ENCODE data around the gene ZNF416.
A peak's percentile ranks its signal among the peaks of the same experiment; 100 is the strongest.

The ZNF416 gene

GRCh38 chr19:57559008-57559403 lies 19.7 kb downstream of the ZNF416 start:
- DNase-seq (ENCODE audit: low read depth in 3 of 3), result no peak

- no peak for DNase-seq (ENCODE audit: low read depth in 3 of 3)
Observed at GRCh38 chr19:57558525-57558924, 20.2 kb downstream of the ZNF416 start.

- DNase-seq (ENCODE audit: low read depth in 3 of 3), result no peak
Observed at GRCh38 chr19:57557659-57558058, 21.1 kb downstream of the ZNF416 start.

- no peak for DNase-seq (ENCODE audit: low read depth in 3 of 3)
Observed at GRCh38 chr19:57552432-57552831, 26.3 kb downstream of the ZNF416 start.

GRCh38 chr19:57546513-57546912 lies 32.2 kb downstream of the ZNF416 start:
- DNase-seq (ENCODE audit: low read depth in 3 of 3), result no peak

- no peak for DNase-seq (ENCODE audit: low read depth in 3 of 3)
Observed at GRCh38 chr19:57537953-57538547, 40.7 kb downstream of the ZNF416 start.

GRCh38 chr19:57527136-57527881 lies 51.4 kb downstream of the ZNF416 start, which contains the start of gene ZNF549:
Gene ZNF549, plus strand, starts transcription at chr19:57527356. Its CDS starts 218 bp downstream, at chr19:57527574.
- DNase-seq (ENCODE audit: low read depth in 3 of 3), result peak; percentile 63 to 75 (median 71)
